Activated gamma-delta T cell treated with anti-CD3 and anti-CD28 coated beads, Interleukin-2, amount 50 U/mL, for 16 hours (primary cell): Measurements from ENCODE around the gene AZGP1.
"Not testable (repeated sequence)": the region's sequence is repeated elsewhere in the genome, so short reads cannot be mapped to it uniquely, and the experiment has no call there.

Source experiments
- DNase-seq: peaks from one replicate; pipeline ENCODE4 v3.0.0-alpha.2; 2020; ENCODE audit warnings: low read depth

The AZGP1 gene

GRCh38 chr7:99975782-99976521 lies at the start of gene AZGP1:
AZGP1 (minus strand) TSS chr7:99976031; CDS start chr7:99976020, 11 bp downstream.
- DNase-seq = no peak

GRCh38 chr7:100024020-100024619 lies 48.3 kb upstream of the AZGP1 start:
- no peak for DNase-seq

- DNase-seq = no peak
Observed at GRCh38 chr7:100023526-100023925, 47.7 kb upstream of the AZGP1 start.

GRCh38 chr7:100022621-100023020 lies 46.8 kb upstream of the AZGP1 start:
- no peak for DNase-seq

GRCh38 chr7:100021297-100021696 lies 45.5 kb upstream of the AZGP1 start:
- DNase-seq = no peak

- no peak for DNase-seq
Observed at GRCh38 chr7:100019908-100020307, 44.1 kb upstream of the AZGP1 start.

- DNase-seq = no peak
Observed at GRCh38 chr7:100017875-100018274, 42.0 kb upstream of the AZGP1 start.

GRCh38 chr7:100017300-100017699 lies 41.5 kb upstream of the AZGP1 start:
- no peak for DNase-seq

GRCh38 chr7:100016215-100016901 lies 40.5 kb upstream of the AZGP1 start:
- no peak for DNase-seq

- peak; percentile 73 for DNase-seq
Observed at GRCh38 chr7:100015232-100016214, 39.7 kb upstream of the AZGP1 start, which contains the start of gene ZKSCAN1. ZKSCAN1 (plus strand) TSS chr7:100015596; CDS start chr7:100023507, 7,911 bp downstream.

GRCh38 chr7:100013328-100013676 lies 37.5 kb upstream of the AZGP1 start:
- no peak for DNase-seq

GRCh38 chr7:100012385-100013327 lies 36.8 kb upstream of the AZGP1 start:
- not testable (repeated sequence) for DNase-seq

GRCh38 chr7:100011516-100011915 lies 35.7 kb upstream of the AZGP1 start:
- no peak for DNase-seq

- no peak for DNase-seq
Observed at GRCh38 chr7:100010901-100011300, 35.1 kb upstream of the AZGP1 start.

- not testable (repeated sequence) for DNase-seq
Observed at GRCh38 chr7:100009952-100010351, 34.1 kb upstream of the AZGP1 start.

- no peak for DNase-seq
Observed at GRCh38 chr7:100008525-100008924, 32.7 kb upstream of the AZGP1 start.

GRCh38 chr7:100007887-100008286 lies 32.1 kb upstream of the AZGP1 start:
- no peak for DNase-seq

- no peak for DNase-seq
Observed at GRCh38 chr7:100003711-100004661, 28.2 kb upstream of the AZGP1 start.

GRCh38 chr7:100000239-100000638 lies 24.4 kb upstream of the AZGP1 start:
- DNase-seq = no peak
